Measurements from ENCODE around the gene LSM10.

DNA sequence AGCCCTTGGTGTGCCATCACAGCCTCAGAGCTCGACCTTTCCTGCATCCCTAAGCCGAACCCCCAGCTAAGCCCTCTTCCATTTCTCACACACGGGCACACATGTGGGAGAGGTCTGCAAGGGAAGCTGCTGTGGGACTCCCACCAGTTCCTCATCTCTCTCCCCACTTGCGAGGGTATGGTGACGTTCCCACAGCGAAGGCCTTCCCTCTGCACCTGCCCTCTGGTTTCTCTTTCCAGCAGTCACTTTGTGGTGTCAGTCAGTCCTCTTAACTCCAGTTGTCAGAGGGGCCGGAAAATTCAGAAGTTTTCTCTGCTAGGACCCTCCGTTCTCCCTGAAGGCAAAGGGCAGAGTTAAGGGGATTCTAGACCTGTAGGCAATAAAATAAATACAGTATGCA is 6.4 kb downstream of the LSM10 start:
- TF ChIP-seq, protein P1, sequence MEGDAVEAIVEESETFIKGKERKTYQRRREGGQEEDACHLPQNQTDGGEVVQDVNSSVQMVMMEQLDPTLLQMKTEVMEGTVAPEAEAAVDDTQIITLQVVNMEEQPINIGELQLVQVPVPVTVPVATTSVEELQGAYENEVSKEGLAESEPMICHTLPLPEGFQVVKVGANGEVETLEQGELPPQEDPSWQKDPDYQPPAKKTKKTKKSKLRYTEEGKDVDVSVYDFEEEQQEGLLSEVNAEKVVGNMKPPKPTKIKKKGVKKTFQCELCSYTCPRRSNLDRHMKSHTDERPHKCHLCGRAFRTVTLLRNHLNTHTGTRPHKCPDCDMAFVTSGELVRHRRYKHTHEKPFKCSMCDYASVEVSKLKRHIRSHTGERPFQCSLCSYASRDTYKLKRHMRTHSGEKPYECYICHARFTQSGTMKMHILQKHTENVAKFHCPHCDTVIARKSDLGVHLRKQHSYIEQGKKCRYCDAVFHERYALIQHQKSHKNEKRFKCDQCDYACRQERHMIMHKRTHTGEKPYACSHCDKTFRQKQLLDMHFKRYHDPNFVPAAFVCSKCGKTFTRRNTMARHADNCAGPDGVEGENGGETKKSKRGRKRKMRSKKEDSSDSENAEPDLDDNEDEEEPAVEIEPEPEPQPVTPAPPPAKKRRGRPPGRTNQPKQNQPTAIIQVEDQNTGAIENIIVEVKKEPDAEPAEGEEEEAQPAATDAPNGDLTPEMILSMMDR (IDR thresholded peaks at IDR 0.05; ENCODE audit: low read depth, low read length, poor library complexity, severe bottlenecking) = no peak
- TF ChIP-seq EZH2phosphoT487 (IDR thresholded peaks at IDR 0.05; ENCODE audit: borderline replicate concordance, low read length) = no peak
